ENCODE results near the gene KLF18.
"Not testable (repeated sequence)": the region's sequence is repeated elsewhere in the genome, so short reads cannot be mapped to it uniquely, and the experiment has no call there.

Gene KLF18

GRCh38 chr1:44141531-44141930 is at the start of gene KLF18:
TSS of gene KLF18 (minus strand) at chr1:44141631. CDS start at chr1:44141631, 0 bp downstream.
- no peak for DNase-seq

- no peak for DNase-seq
These were observed 33.2 kb upstream of the KLF18 start for GRCh38 chr1:44174630-44175029.

GRCh38 chr1:44170281-44170823 is 28.9 kb upstream of the KLF18 start:
- no peak for DNase-seq

GRCh38 chr1:44168520-44169098 is 27.2 kb upstream of the KLF18 start:
- no peak for DNase-seq

- DNase-seq: no peak
These were observed 20.1 kb upstream of the KLF18 start for GRCh38 chr1:44161546-44161945.

- no peak for DNase-seq
These were observed 17.4 kb upstream of the KLF18 start for GRCh38 chr1:44158871-44159270.

GRCh38 chr1:44157903-44158302 is 16.5 kb upstream of the KLF18 start:
- DNase-seq: no peak

- no peak for DNase-seq
These were observed 12.6 kb upstream of the KLF18 start for GRCh38 chr1:44154049-44154448.

- no peak for DNase-seq
These were observed 11.3 kb upstream of the KLF18 start for GRCh38 chr1:44152692-44153091.

GRCh38 chr1:44151808-44152207 is 10.4 kb upstream of the KLF18 start:
- DNase-seq: no peak

GRCh38 chr1:44151332-44151731 is 9.9 kb upstream of the KLF18 start:
- no peak for DNase-seq

- no peak for DNase-seq
These were observed 6.2 kb upstream of the KLF18 start for GRCh38 chr1:44147582-44147981.

- no peak for DNase-seq
These were observed 5.3 kb upstream of the KLF18 start for GRCh38 chr1:44146536-44147361.

- no peak for DNase-seq
These were observed 3.7 kb upstream of the KLF18 start for GRCh38 chr1:44144962-44145756.

GRCh38 chr1:44139565-44139964 is 1.9 kb downstream of the KLF18 start:
- DNase-seq: not testable (repeated sequence)

- no peak for DNase-seq
These were observed 3.2 kb downstream of the KLF18 start for GRCh38 chr1:44138239-44138638.

GRCh38 chr1:44135886-44136285 is 5.5 kb downstream of the KLF18 start:
- no peak for DNase-seq

GRCh38 chr1:44134071-44134920 is 7.1 kb downstream of the KLF18 start:
- no peak for DNase-seq

- DNase-seq: no peak
These were observed 10.0 kb downstream of the KLF18 start for GRCh38 chr1:44131411-44131810.

- no peak for DNase-seq
These were observed 11.6 kb downstream of the KLF18 start for GRCh38 chr1:44129616-44130500.

GRCh38 chr1:44120398-44120949 is 21.0 kb downstream of the KLF18 start:
- DNase-seq: no peak

All from cortex of kidney (tissue), 1 donor.